Ovary (tissue), 3 donors: ENCODE measurements around the gene GUCA2A.
A peak's percentile ranks its signal among the peaks of the same experiment; 100 is the strongest.

Experiments
- EP300 ChIP-seq: sonication (generic); formaldehyde crosslinking; IDR thresholded peaks from one replicate; pipeline ENCODE4 v1.6.1; 2017; ENCODE audit warnings: antibody characterized with exemption
- TF ChIP-seq, protein P1 (sequence below), 3 donors: fragments of 450-650 bp in 2 of 3; fragments of 200-600 bp in 1 of 3; IDR thresholded peaks; one replicate each; pipeline versions ENCODE4 v1.5.1 to v1.8.0; 2016 to 2022; ENCODE audit warnings: antibody characterized with exemption in 3 of 3, mild to moderate bottlenecking in 1 of 3
- donor health status: DM: no; HTN: no; CAD: no.

- TF ChIP-seq, protein P1, sequence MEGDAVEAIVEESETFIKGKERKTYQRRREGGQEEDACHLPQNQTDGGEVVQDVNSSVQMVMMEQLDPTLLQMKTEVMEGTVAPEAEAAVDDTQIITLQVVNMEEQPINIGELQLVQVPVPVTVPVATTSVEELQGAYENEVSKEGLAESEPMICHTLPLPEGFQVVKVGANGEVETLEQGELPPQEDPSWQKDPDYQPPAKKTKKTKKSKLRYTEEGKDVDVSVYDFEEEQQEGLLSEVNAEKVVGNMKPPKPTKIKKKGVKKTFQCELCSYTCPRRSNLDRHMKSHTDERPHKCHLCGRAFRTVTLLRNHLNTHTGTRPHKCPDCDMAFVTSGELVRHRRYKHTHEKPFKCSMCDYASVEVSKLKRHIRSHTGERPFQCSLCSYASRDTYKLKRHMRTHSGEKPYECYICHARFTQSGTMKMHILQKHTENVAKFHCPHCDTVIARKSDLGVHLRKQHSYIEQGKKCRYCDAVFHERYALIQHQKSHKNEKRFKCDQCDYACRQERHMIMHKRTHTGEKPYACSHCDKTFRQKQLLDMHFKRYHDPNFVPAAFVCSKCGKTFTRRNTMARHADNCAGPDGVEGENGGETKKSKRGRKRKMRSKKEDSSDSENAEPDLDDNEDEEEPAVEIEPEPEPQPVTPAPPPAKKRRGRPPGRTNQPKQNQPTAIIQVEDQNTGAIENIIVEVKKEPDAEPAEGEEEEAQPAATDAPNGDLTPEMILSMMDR (IDR thresholded peaks at IDR 0.05): peak in 2 of 3 donors; percentile 59 to 67
- no peak for TF ChIP-seq EP300
Measured at GRCh38 chr1:42146626-42147320, 17.8 kb downstream of the GUCA2A start.
